SK-N-SH (cell line): ENCODE data around the gene CHAC1. TPM values are rescaled to one million over a fixed set of nuclear protein-coding genes. Genes with fewer than 3 reads are reported as not detected.

Source experiments
- CTCF ChIA-PET: fragments of 300-600, 350-600 bp; formaldehyde crosslinking; extraction: SDS; loops from one replicate; lab custom pipeline; 2021; lab: Yijun Ruan, JAX
- POLR2A ChIA-PET: fragments of 350-600 bp; sonication (Branson Sonifier 250); formaldehyde crosslinking; extraction: SDS; loops from one replicate; lab custom pipeline; 2020; ENCODE audit warnings: antibody characterized with exemption, inconsistent platforms; lab: Yijun Ruan, JAX
- DNase-seq: peaks from one replicate; pipeline ENCODE4 v3.0.0; 2012
- H2AFZ ChIP-seq: fragments of 200-600 bp; sonication (generic); 2 replicates; pipeline ENCODE4 v1.8.1; 2016; ENCODE audit warnings: antibody characterized with exemption, mild to moderate bottlenecking, low read depth
- H3F3A ChIP-seq: fragments of 200-600 bp; sonication (generic); replicated peaks from 2 replicates; pipeline ENCODE3; 2016; ENCODE audit warnings: antibody characterized with exemption, mild to moderate bottlenecking; ENCODE audit not compliant: insufficient read depth
- H3K27ac ChIP-seq, 2 experiments: fragments of 200-500 bp in 1 of 2; fragments of 200-600 bp in 1 of 2; sonication (Bioruptor generic) in 1 of 2; sonication (generic), shearing (Covaris generic) in 1 of 2; 2 replicates each; pipeline versions ENCODE4 v1.5.1 to v1.6.1; 2014 to 2016; ENCODE audit warnings: low read depth in 2 of 2, inconsistent platforms in 1 of 2, low read length in 1 of 2, mild to moderate bottlenecking in 1 of 2, mixed read lengths in 1 of 2
- H3K27me3 ChIP-seq: fragments of 200-600 bp; sonication (generic), shearing (Covaris generic); 2 replicates; pipeline ENCODE4 v1.6.1; 2016; ENCODE audit warnings: mixed run types; ENCODE audit not compliant: insufficient read depth
- H3K36me3 ChIP-seq, 2 experiments: fragments of 200-500 bp in 1 of 2; fragments of 200-600 bp in 1 of 2; sonication (Bioruptor generic) in 1 of 2; sonication (generic) in 1 of 2; replicated peaks in 1 of 2; 2 replicates each; pipeline versions ENCODE3 to v1.5.1; 2014 to 2016; ENCODE audit warnings: low read length in 1 of 2, mild to moderate bottlenecking in 1 of 2; ENCODE audit not compliant: insufficient read depth in 2 of 2, control insufficient read depth in 1 of 2
- H3K4me1 ChIP-seq, 2 experiments: fragments of 200-500 bp in 1 of 2; fragments of 200-600 bp in 1 of 2; sonication (Bioruptor generic) in 1 of 2; sonication (generic), shearing (Covaris generic) in 1 of 2; 2 replicates each; pipeline versions ENCODE4 v1.5.1 to v1.6.1; 2014 to 2016; ENCODE audit warnings: low read depth in 1 of 2, low read length in 1 of 2, mixed run types in 1 of 2; ENCODE audit not compliant: insufficient read depth in 2 of 2, control insufficient read depth in 1 of 2
- H3K4me2 ChIP-seq: fragments of 200-600 bp; sonication (generic), shearing (Covaris generic); 2 replicates; pipeline ENCODE4 v1.6.1; 2017; ENCODE audit warnings: mixed run types
- H3K4me3 ChIP-seq, 2 experiments: fragments of 200-500 bp in 1 of 2; fragments of 200-600 bp in 1 of 2; sonication (Bioruptor generic) in 1 of 2; sonication (generic), shearing (Covaris generic) in 1 of 2; 2 replicates each; pipeline versions ENCODE4 v1.5.1 to v1.8.1; 2014 to 2016; ENCODE audit warnings: low read depth in 2 of 2, inconsistent platforms in 1 of 2, low read length in 1 of 2, mild to moderate bottlenecking in 1 of 2, mixed read lengths in 1 of 2, moderate library complexity in 1 of 2
- H3K79me2 ChIP-seq: fragments of 200-600 bp; sonication (generic); 2 replicates; pipeline ENCODE4 v1.8.1; 2017; ENCODE audit warnings: mild to moderate bottlenecking; ENCODE audit not compliant: insufficient read depth
- H3K9ac ChIP-seq: fragments of 200-600 bp; sonication (generic); 2 replicates; pipeline ENCODE4 v1.6.1; 2017; ENCODE audit warnings: mixed run types
- H3K9me2 ChIP-seq: fragments of 200-600 bp; sonication (generic); 2 replicates; pipeline ENCODE4 v1.6.1; 2017; ENCODE audit warnings: mixed run types
- H3K9me3 ChIP-seq: fragments of 200-600 bp; sonication (generic); 2 replicates; pipeline ENCODE4 v1.6.1; 2017; ENCODE audit warnings: mixed run types, mild to moderate bottlenecking, moderate library complexity
- H4K20me1 ChIP-seq: fragments of 200-600 bp; sonication (generic); 2 replicates; pipeline ENCODE4 v1.6.1; 2017; ENCODE audit warnings: mild to moderate bottlenecking, mixed run types; ENCODE audit not compliant: insufficient read depth
- CHD2 ChIP-seq: fragments of 150-350 bp; IDR thresholded peaks from 2 replicates; pipeline ENCODE4 v1.6.1; 2018; ENCODE audit warnings: low read length; ENCODE audit not compliant: partially characterized antibody
- CTCF ChIP-seq: fragments of 200-600 bp; sonication (generic); IDR thresholded peaks from 2 replicates; pipeline ENCODE4 v1.6.1; 2017; ENCODE audit warnings: antibody characterized with exemption, mild to moderate bottlenecking, moderate library complexity
- EP300 ChIP-seq, 2 experiments: IDR thresholded peaks; 2 replicates each; pipeline versions ENCODE4 v1.4.0 to v1.6.1; 2012; ENCODE audit warnings: borderline replicate concordance in 1 of 2, low read depth in 1 of 2, low read length in 1 of 2
- EZH2phosphoT487 ChIP-seq: fragments of 200-600 bp; sonication (generic); IDR thresholded peaks from 2 replicates; pipeline ENCODE4 v1.6.1; 2017; ENCODE audit warnings: low read depth, mixed run types, mild to moderate bottlenecking, antibody characterized with exemption, moderate library complexity, borderline replicate concordance
- FOXM1 ChIP-seq: IDR thresholded peaks from 2 replicates; pipeline ENCODE4 v1.4.0; 2012; ENCODE audit warnings: low read depth, mild to moderate bottlenecking
- IRF3 ChIP-seq: fragments of 150-350 bp; IDR thresholded peaks from 2 replicates; pipeline ENCODE4 v1.6.1; 2016; ENCODE audit warnings: mild to moderate bottlenecking, low read depth, low read length
- MAX ChIP-seq: IDR thresholded peaks from 2 replicates; pipeline ENCODE4 v1.4.0; 2012; ENCODE audit warnings: low read depth
- MEF2A ChIP-seq: IDR thresholded peaks from 2 replicates; pipeline ENCODE4 v1.4.0; 2012; ENCODE audit warnings: low read depth, borderline replicate concordance
- MXI1 ChIP-seq: IDR thresholded peaks from 2 replicates; pipeline ENCODE4 v1.6.1; 2012; ENCODE audit warnings: mild to moderate bottlenecking, low read depth, low read length, improper control_type of control experiment
- NFIC ChIP-seq: IDR thresholded peaks from 2 replicates; pipeline ENCODE4 v1.4.0; 2012; ENCODE audit warnings: borderline replicate concordance
- NRF1 ChIP-seq: IDR thresholded peaks from 2 replicates; pipeline ENCODE4 v1.6.1; 2012; ENCODE audit warnings: low read depth, mild to moderate bottlenecking, low read length
- PBX3 ChIP-seq: IDR thresholded peaks from 2 replicates; pipeline ENCODE4; 2012
- POLR2AphosphoS5 ChIP-seq: IDR thresholded peaks from 2 replicates; pipeline ENCODE4 v1.6.1; 2012; ENCODE audit warnings: low read depth, low read length
- RAD21 ChIP-seq: IDR thresholded peaks from 2 replicates; pipeline ENCODE4 v1.6.1; 2012; ENCODE audit warnings: mild to moderate bottlenecking, low read length
- RCOR1 ChIP-seq: fragments of 150-350 bp; IDR thresholded peaks from 2 replicates; pipeline ENCODE4 v1.6.1; 2017; ENCODE audit warnings: antibody characterized with exemption, low read length
- REST ChIP-seq: IDR thresholded peaks from 2 replicates; pipeline ENCODE4 v1.6.1; 2012; ENCODE audit warnings: mild to moderate bottlenecking, low read depth, low read length, moderate library complexity
- RFX5 ChIP-seq: IDR thresholded peaks from 2 replicates; pipeline ENCODE4 v1.6.1; 2012; ENCODE audit warnings: mild to moderate bottlenecking, improper control_type of control experiment, low read length
- RXRA ChIP-seq: IDR thresholded peaks from 2 replicates; pipeline ENCODE4 v1.4.0; 2012; ENCODE audit warnings: low read depth, mild to moderate bottlenecking, borderline replicate concordance
- SIN3A ChIP-seq: IDR thresholded peaks from 2 replicates; pipeline ENCODE4 v1.6.1; 2012; ENCODE audit warnings: low read depth, mild to moderate bottlenecking, low read length, moderate library complexity, borderline replicate concordance
- SMC3 ChIP-seq: IDR thresholded peaks from 2 replicates; pipeline ENCODE4 v1.6.1; 2012; ENCODE audit warnings: low read depth, low read length, improper control_type of control experiment
- TAF1 ChIP-seq: IDR thresholded peaks from 2 replicates; pipeline ENCODE4 v1.6.1; 2012; ENCODE audit warnings: low read depth, mild to moderate bottlenecking, low read length, moderate library complexity, borderline replicate concordance
- TEAD4 ChIP-seq: IDR thresholded peaks from 2 replicates; pipeline ENCODE4 v1.4.0; 2012; ENCODE audit warnings: mild to moderate bottlenecking, borderline replicate concordance; ENCODE audit not compliant: insufficient read depth
- WGBS: methylation state at CpG from one replicate; pipeline ENCODE4 v1.1.6; 2017; ENCODE audit warnings: low lambda C conversion rate; 5-methylcytosine and 5-hydroxymethylcytosine counted together
- polyA plus RNA-seq, 3 experiments: library from polyadenylated mRNA; depleted of rRNA; stranded (reverse); fragments of >200 nt; gene quantifications; 2 replicates each; pipeline ENCODE4 v1.2.3, GENCODE V29; 2012

CHAC1 gene
- polyA plus RNA-seq, 1 of the 3 experiments (the other 2 are of a cell fraction) = 9.3 TPM

- peak overlapping the region; percentile 74 to 86 for H3K27ac ChIP-seq
- H3F3A ChIP-seq = peaks cover 39% of the 10 kb centered on the region
- TF ChIP-seq RAD21 = peak; percentile 70
- TF ChIP-seq REST = no peak
- TF ChIP-seq CTCF = peak; percentile 72
- TF ChIP-seq IRF3 = no peak
- TF ChIP-seq NFIC = peak; percentile 55; the same call in 1 of the 2 replicates
- TF ChIP-seq MAX = no peak
- no peak for TF ChIP-seq TEAD4
- 0 out of 2 replicates have a peak, but pooled peaks have one; percentile 15 for TF ChIP-seq POLR2AphosphoS5
- no peak for TF ChIP-seq EP300 (IDR thresholded peaks at IDR 0.05; ENCODE audit: borderline replicate concordance in 1 of 2, low read depth in 1 of 2, low read length in 1 of 2)
- TF ChIP-seq MXI1 = peak; percentile 52; the same call in 1 of the 2 replicates
- 0 out of 2 replicates have a peak, but pooled peaks have one; percentile 23 for TF ChIP-seq RCOR1
- no peak for TF ChIP-seq NRF1
- peak; percentile 21; the same call in 1 of the 2 replicates for TF ChIP-seq PBX3
- TF ChIP-seq SMC3 = peak; percentile 61
- no peak for TF ChIP-seq RXRA
- peak; percentile 32; the same call in 1 of the 2 replicates for TF ChIP-seq SIN3A
- TF ChIP-seq RFX5 = no peak
- no peak for TF ChIP-seq CHD2
- TF ChIP-seq FOXM1 = no peak
- TF ChIP-seq MEF2A = no peak
- no peak for TF ChIP-seq TAF1
- no peak for TF ChIP-seq EZH2phosphoT487
Measured at GRCh38 chr15:40906091-40906990, 46.9 kb upstream of the CHAC1 start.

More at GRCh38 chr15:40906091-40906990, 46.9 kb upstream of the CHAC1 start:
- H3K9ac ChIP-seq = peak overlapping the region; percentile 41; the same call in 1 of the 2 replicates
- H3K4me1 ChIP-seq = peaks cover 12 to 42% of the 10 kb centered on the region in 2 experiments; a peak in 3 of 4 replicates
- H3K4me3 ChIP-seq = peak overlapping the region; percentile 43 to 57
- H3K27me3 ChIP-seq = no peaks in the 10 kb centered on the region
- WGBS = 14% methylated on average over 9 of the region's 36 CpGs
- H3K4me2 ChIP-seq = peak overlapping the region; percentile 93
- peaks cover 14% of the 10 kb centered on the region; the same call in 1 of the 2 replicates for H4K20me1 ChIP-seq
- H3K36me3 ChIP-seq = peaks cover 0 to 14% of the 10 kb centered on the region in 2 experiments
- H3K79me2 ChIP-seq = peaks cover 5% of the 10 kb centered on the region; the same call in 1 of the 2 replicates
- CTCF ChIA-PET = interaction anchor here (0.6 to 23.8 kb wide), 37 partner anchors 10 to 424 kb away, joined by 3 to 675 read pairs (median 4); partner anchors contain the start of genes CHAC1, DLL4 and VPS18
- DNase-seq = peak; percentile 95
- H2AFZ ChIP-seq = peak overlapping the region; percentile 79; the same call in 1 of the 2 replicates
- H3K9me2 ChIP-seq = no peaks in the 10 kb centered on the region
- POLR2A ChIA-PET = interaction anchor here (0.7 to 1.2 kb wide), 4 partner anchors 35 to 278 kb away, joined by 3 to 5 read pairs (median 4); partner anchors contain the start of gene CHAC1
- H3K9me3 ChIP-seq = no peaks in the 10 kb centered on the region
